Measurements from ENCODE around the gene CTSE. TPM values are rescaled to one million over a fixed set of nuclear protein-coding genes. Genes with fewer than 3 reads are reported as not detected.

CTSE gene
- total RNA-seq, 2 experiments from 2014 or later, result not detected

GRCh38 chr1:205978676-205979075 lies 45.0 kb downstream of the CTSE start:
- no peaks in the 10 kb centered on the region for H3K27me3 Mint-ChIP-seq
- no peak overlapping the region for H3K27ac Mint-ChIP-seq
- no peaks in the 10 kb centered on the region for H3K36me3 Mint-ChIP-seq
- H3K4me1 Mint-ChIP-seq, result no peaks in the 10 kb centered on the region
- H3K9me3 Mint-ChIP-seq, result peaks cover 10% of the 10 kb centered on the region
- H3K4me3 Mint-ChIP-seq, result no peak overlapping the region
- DNase-seq, result no peak

GRCh38 chr1:205977402-205978014 lies 46.2 kb downstream of the CTSE start:
- DNase-seq, result peak; percentile 71
- H3K4me1 Mint-ChIP-seq, result no peaks in the 10 kb centered on the region
- no peak overlapping the region for H3K4me3 Mint-ChIP-seq
- H3K9me3 Mint-ChIP-seq, result peaks cover 12% of the 10 kb centered on the region
- no peak overlapping the region for H3K27ac Mint-ChIP-seq
- no peaks in the 10 kb centered on the region for H3K36me3 Mint-ChIP-seq
- no peaks in the 10 kb centered on the region for H3K27me3 Mint-ChIP-seq

- no peaks in the 10 kb centered on the region for H3K27me3 Mint-ChIP-seq
- no peaks in the 10 kb centered on the region for H3K4me1 Mint-ChIP-seq
- no peak overlapping the region for H3K27ac Mint-ChIP-seq
- H3K9me3 Mint-ChIP-seq, result peaks cover 12% of the 10 kb centered on the region
- H3K4me3 Mint-ChIP-seq, result no peak overlapping the region
- DNase-seq, result no peak
- H3K36me3 Mint-ChIP-seq, result no peaks in the 10 kb centered on the region
Measured at GRCh38 chr1:205976708-205977401, 46.8 kb downstream of the CTSE start.

DNA sequence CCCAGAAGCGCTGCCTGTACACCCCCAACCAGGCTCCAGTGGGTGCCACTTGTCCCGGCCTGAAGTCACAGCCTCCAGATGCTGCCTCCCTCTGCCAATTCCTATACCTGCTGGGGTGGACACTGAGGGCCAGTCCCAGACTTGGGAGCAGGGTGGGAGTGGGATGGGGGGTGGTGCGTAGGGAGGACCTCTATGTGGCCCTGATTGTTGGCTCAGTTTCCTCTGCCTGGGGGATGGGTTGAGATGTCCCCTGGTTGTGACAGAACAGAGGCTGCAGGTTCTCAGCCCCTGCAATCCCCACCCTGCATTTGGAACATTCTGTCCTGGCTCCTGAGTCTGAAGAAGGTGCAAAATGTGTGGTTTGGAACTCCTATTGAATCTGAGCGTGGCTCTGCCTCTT lies 47.7 kb downstream of the CTSE start:
- Mint-ChIP-seq H3K36me3 (no peaks in the 10 kb centered on the region), H3K4me1 (no peaks in the 10 kb centered on the region), H3K27me3 (no peaks in the 10 kb centered on the region), H3K4me3 (no peak overlapping the region), H3K27ac (no peak overlapping the region), H3K9me3 (peaks cover 12% of the 10 kb centered on the region)
- DNase-seq, result no peak

- H3K27ac Mint-ChIP-seq, result no peak overlapping the region
- DNase-seq, result no peak
- H3K4me1 Mint-ChIP-seq, result no peaks in the 10 kb centered on the region
- peaks cover 12% of the 10 kb centered on the region for H3K9me3 Mint-ChIP-seq
- no peaks in the 10 kb centered on the region for H3K27me3 Mint-ChIP-seq
- H3K36me3 Mint-ChIP-seq, result no peaks in the 10 kb centered on the region
- no peak overlapping the region for H3K4me3 Mint-ChIP-seq
Measured at GRCh38 chr1:205975387-205975998, 48.2 kb downstream of the CTSE start.

GRCh38 chr1:205974712-205975111 lies 49.0 kb downstream of the CTSE start:
- Mint-ChIP-seq H3K4me3 (no peak overlapping the region), H3K27me3 (no peaks in the 10 kb centered on the region), H3K9me3 (peaks cover 12% of the 10 kb centered on the region), H3K27ac (no peak overlapping the region), H3K4me1 (no peaks in the 10 kb centered on the region), H3K36me3 (no peaks in the 10 kb centered on the region)
- DNase-seq, result no peak

DNA sequence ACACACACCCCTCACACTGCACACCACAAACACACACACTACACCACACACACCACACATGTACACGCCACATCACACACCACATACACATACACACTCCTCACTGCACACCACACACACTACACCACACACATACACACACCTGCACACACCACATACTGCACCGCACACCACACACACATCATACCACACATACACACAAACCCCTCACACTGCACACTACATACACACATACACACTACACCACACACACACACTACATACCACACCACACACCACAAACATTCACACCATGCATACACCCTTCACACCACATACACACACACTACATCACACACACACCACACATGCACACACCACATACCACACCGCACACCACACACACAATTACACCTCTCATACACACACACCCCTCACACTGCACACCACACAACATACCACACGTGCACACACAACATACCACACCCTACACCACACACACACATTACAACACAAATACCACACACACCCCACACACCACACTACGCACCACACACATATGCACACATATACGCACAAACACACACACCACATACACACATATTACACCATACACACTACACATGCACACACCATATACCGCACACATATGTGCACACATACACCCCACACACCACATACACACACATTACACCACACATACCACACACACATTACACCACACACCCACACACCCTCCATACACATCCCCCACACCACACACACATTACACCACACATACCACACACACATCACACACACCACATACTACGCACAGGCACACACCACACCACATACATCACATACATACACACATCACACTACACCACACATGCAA lies 50.1 kb downstream of the CTSE start:
- H3K36me3 Mint-ChIP-seq, result no peaks in the 10 kb centered on the region
- no peak overlapping the region for H3K4me3 Mint-ChIP-seq
- H3K27ac Mint-ChIP-seq, result no peak overlapping the region

DNA sequence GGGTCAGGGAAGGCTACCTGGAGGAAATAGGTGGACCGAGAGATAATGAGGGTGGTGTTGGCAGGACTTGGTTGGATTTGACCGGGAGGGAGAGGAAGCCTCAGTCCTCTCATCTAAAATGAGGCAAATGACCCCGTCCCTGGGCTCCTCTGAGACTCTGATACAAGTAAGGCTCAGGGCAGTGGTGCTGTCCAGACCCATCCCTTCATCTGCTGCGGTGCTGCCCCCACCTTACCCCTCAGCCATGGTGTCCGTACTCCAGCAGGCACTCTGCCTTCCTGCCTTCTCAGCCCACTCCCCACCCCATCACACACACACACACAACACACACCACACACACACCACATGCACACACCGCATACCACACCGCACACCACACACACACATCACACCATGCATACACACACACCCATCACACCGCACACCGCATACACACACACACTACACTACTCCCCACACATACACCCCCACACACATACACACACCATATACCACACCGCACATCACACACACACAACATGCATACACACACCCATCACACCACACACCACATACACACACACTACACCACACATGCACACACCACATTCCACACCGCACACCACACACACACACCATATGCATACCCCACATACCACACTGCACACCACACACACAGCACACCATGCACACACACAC lies 51.1 kb downstream of the CTSE start:
- Mint-ChIP-seq H3K9me3 (peaks cover 12% of the 10 kb centered on the region), H3K27ac (no peak overlapping the region), H3K4me1 (no peaks in the 10 kb centered on the region), H3K27me3 (no peaks in the 10 kb centered on the region), H3K36me3 (no peaks in the 10 kb centered on the region), H3K4me3 (no peak overlapping the region)
- no peak for DNase-seq

More for the DNA sequence above, 50.1 kb downstream of the CTSE start:
- DNase-seq, result no peak
- peaks cover 12% of the 10 kb centered on the region for H3K9me3 Mint-ChIP-seq
- no peaks in the 10 kb centered on the region for H3K4me1 Mint-ChIP-seq
- no peaks in the 10 kb centered on the region for H3K27me3 Mint-ChIP-seq

GRCh38 chr1:205972081-205972480 lies 51.6 kb downstream of the CTSE start:
- H3K27me3 Mint-ChIP-seq, result no peaks in the 10 kb centered on the region

GRCh38 chr1:205971082-205971481 lies 52.6 kb downstream of the CTSE start:
- Mint-ChIP-seq H3K9me3 (peaks cover 12% of the 10 kb centered on the region), H3K27ac (no peak overlapping the region), H3K4me1 (no peaks in the 10 kb centered on the region), H3K4me3 (no peak overlapping the region), H3K27me3 (no peaks in the 10 kb centered on the region), H3K36me3 (no peaks in the 10 kb centered on the region)
- no peak for DNase-seq

More at GRCh38 chr1:205972081-205972480, 51.6 kb downstream of the CTSE start:
- peaks cover 12% of the 10 kb centered on the region for H3K9me3 Mint-ChIP-seq
- H3K36me3 Mint-ChIP-seq, result no peaks in the 10 kb centered on the region
- DNase-seq, result no peak
- no peak overlapping the region for H3K27ac Mint-ChIP-seq
- H3K4me3 Mint-ChIP-seq, result no peak overlapping the region
- H3K4me1 Mint-ChIP-seq, result no peaks in the 10 kb centered on the region

GRCh38 chr1:205970486-205970885 lies 53.2 kb downstream of the CTSE start:
- peaks cover 12% of the 10 kb centered on the region for H3K9me3 Mint-ChIP-seq
- DNase-seq, result no peak
- H3K36me3 Mint-ChIP-seq, result no peaks in the 10 kb centered on the region
- H3K4me3 Mint-ChIP-seq, result no peak overlapping the region
- H3K27ac Mint-ChIP-seq, result no peak overlapping the region
- H3K27me3 Mint-ChIP-seq, result no peaks in the 10 kb centered on the region
- no peaks in the 10 kb centered on the region for H3K4me1 Mint-ChIP-seq

DNA sequence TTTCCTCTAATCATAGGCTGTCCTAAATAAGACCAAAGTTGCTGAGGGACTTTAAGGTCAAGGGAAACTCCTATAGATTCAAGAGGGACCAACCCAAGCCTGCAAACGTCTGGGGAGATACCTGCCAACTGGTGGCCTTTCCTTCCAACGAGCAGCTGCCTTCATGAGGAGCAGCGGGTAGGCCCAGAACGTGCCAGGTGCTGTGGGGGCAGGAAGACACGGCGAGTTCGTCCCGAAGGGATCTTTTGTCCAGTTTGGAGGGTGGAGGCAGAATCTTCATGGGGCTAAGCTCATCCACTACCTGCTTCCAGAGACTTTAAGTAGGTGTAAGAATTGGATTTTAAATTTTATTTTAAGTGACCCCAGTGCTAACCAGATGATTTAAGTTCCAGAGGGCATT lies 54.5 kb downstream of the CTSE start:
- no peak overlapping the region for H3K27ac Mint-ChIP-seq
- no peak for DNase-seq
- no peaks in the 10 kb centered on the region for H3K27me3 Mint-ChIP-seq
- H3K4me1 Mint-ChIP-seq, result no peaks in the 10 kb centered on the region
- H3K9me3 Mint-ChIP-seq, result peaks cover 7% of the 10 kb centered on the region
- H3K4me3 Mint-ChIP-seq, result no peak overlapping the region
- H3K36me3 Mint-ChIP-seq, result no peaks in the 10 kb centered on the region

DNA sequence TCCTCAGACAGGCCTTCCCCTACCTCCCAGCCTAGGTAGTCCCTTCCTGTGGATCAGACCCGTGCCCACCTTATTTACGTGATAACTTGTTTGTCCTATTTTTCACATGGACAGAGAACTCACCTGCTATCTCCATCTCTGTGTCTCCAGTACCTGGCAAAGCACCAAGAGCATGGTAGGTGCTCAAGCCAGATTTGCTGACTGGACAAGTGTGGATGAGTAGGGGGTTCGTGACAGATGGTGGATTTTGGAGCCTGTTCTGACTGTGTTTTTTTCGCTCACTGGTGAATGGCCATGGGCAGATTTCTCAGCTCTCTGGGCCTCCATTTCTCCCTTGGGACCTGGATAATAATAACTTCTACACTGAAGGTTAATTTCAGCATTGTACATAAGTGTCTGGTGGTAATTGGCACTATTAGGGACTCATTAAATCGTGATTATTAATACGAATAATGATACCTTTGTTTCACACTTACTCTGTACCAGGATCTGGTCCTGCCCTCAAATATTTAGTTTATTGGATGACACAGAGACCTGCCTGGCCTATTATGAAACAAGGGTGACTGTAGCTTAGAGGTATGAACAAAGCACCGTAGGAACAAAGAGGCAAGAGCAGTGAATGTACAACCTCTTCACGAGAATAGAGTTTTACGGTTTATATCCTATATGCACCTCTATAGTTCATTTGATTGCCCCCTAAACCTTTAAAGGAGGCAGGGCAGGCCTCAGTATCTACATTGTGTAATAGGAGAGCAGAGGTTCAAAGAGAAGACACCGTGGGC lies 56.0 kb downstream of the CTSE start:
- H3K36me3 Mint-ChIP-seq, result no peaks in the 10 kb centered on the region
- H3K27me3 Mint-ChIP-seq, result no peaks in the 10 kb centered on the region
- no peaks in the 10 kb centered on the region for H3K4me1 Mint-ChIP-seq
- no peak overlapping the region for H3K27ac Mint-ChIP-seq
- H3K4me3 Mint-ChIP-seq, result no peak overlapping the region
- no peaks in the 10 kb centered on the region for H3K9me3 Mint-ChIP-seq
- no peak for DNase-seq

Measured in activated naive CD8-positive, alpha-beta T cell treated with anti-CD3 and anti-CD28 coated beads for 36 hours (primary cell).